WTC11 (cell line): ENCODE measurements around the gene TEX14.

Experiments used
- CTCF ChIP-seq: fragments of 200-600 bp; IDR thresholded peaks from 2 replicates; pipeline ENCODE4 v1.8.0; 2022; ENCODE audit warnings: antibody characterized with exemption
- GTF2I ChIP-seq: fragments of 250-450 bp; sonication (Bioruptor Pico); conservative IDR thresholded peaks from 2 replicates; pipeline ENCODE4 v1.4.0; 2021; ENCODE audit warnings: mild to moderate bottlenecking
- JUN ChIP-seq: sonication (generic); formaldehyde crosslinking; IDR thresholded peaks from 2 replicates; pipeline ENCODE4 v1.8.0; 2023; ENCODE audit warnings: mild to moderate bottlenecking, missing genetic modification reagents
- RELA ChIP-seq: sonication (generic); formaldehyde crosslinking; IDR thresholded peaks from 2 replicates; pipeline ENCODE4 v1.8.1; 2022; ENCODE audit warnings: missing genetic modification reagents, mild to moderate bottlenecking, borderline replicate concordance
- TEAD4 ChIP-seq: sonication (generic); formaldehyde crosslinking; IDR thresholded peaks from 2 replicates; pipeline ENCODE4 v1.8.0; 2022; ENCODE audit warnings: mild to moderate bottlenecking, missing genetic modification reagents
- ZNF138 ChIP-seq: sonication (generic); formaldehyde crosslinking; conservative IDR thresholded peaks from 2 replicates; pipeline ENCODE4 v1.8.1; 2022; ENCODE audit warnings: mild to moderate bottlenecking, moderate library complexity, missing genetic modification reagents
- ZNF263 ChIP-seq: sonication (generic); formaldehyde crosslinking; IDR thresholded peaks from 2 replicates; pipeline ENCODE4 v1.8.1; 2022; ENCODE audit warnings: low read depth, mild to moderate bottlenecking, moderate library complexity, missing genetic modification reagents
- ZNF425 ChIP-seq: fragments of 250-450 bp; sonication (Bioruptor Pico); conservative IDR thresholded peaks from 2 replicates; pipeline ENCODE4 v1.9.0; 2021; ENCODE audit warnings: mild to moderate bottlenecking
- ZNF512 ChIP-seq: sonication (generic); formaldehyde crosslinking; IDR thresholded peaks from 2 replicates; pipeline ENCODE4 v1.8.1; 2022; ENCODE audit warnings: missing genetic modification reagents, borderline replicate concordance

GRCh38 chr17:58538811-58539409 is 152.9 kb downstream of the TEX14 start:
- no peak for TF ChIP-seq TEAD4 (CRISPR knock-in tag)
- no peak for TF ChIP-seq CTCF
- TF ChIP-seq ZNF512 (CRISPR knock-in tag) = no peak
- TF ChIP-seq RELA = no peak
- TF ChIP-seq JUN = no peak
- TF ChIP-seq ZNF425 (CRISPR knock-in tag) = no peak
- TF ChIP-seq ZNF263 (CRISPR knock-in tag) = no peak
- TF ChIP-seq ZNF138 = no peak
- TF ChIP-seq GTF2I = no peak
